Activated naive CD4-positive, alpha-beta T cell (primary cell): ENCODE results near the gene RIPK3.
A peak's percentile ranks its signal among the peaks of the same experiment; 100 is the strongest.
"Not testable (repeated sequence)": the region's sequence is repeated elsewhere in the genome, so short reads cannot be mapped to it uniquely, and the experiment has no call there.

Experiments used
- DNase-seq, 4 experiments: peaks; one replicate each; lab custom pipeline; 2025; lab: John Stamatoyannopoulos, UW

Gene RIPK3

GRCh38 chr14:24339284-24340151 is at the start of gene RIPK3:
RIPK3 (minus strand) TSS chr14:24339991; CDS start chr14:24339826, 165 bp downstream.
- DNase-seq = peak in 2 of 4 experiments; percentile 50 to 73

- no peak for DNase-seq
Measured at GRCh38 chr14:24389226-24389848, 49.5 kb upstream of the RIPK3 start.

GRCh38 chr14:24388474-24389179 is 48.8 kb upstream of the RIPK3 start:
- DNase-seq = no peak

GRCh38 chr14:24387579-24387978 is 47.8 kb upstream of the RIPK3 start:
- DNase-seq = not testable (repeated sequence)

- DNase-seq = no peak
Measured at GRCh38 chr14:24387009-24387345, 47.2 kb upstream of the RIPK3 start.

- DNase-seq = no peak
Measured at GRCh38 chr14:24385524-24385923, 45.7 kb upstream of the RIPK3 start.

- DNase-seq = no peak
Measured at GRCh38 chr14:24384169-24384568, 44.4 kb upstream of the RIPK3 start.

GRCh38 chr14:24382064-24382371 is 42.2 kb upstream of the RIPK3 start:
- DNase-seq = no peak

- no peak for DNase-seq
Measured at GRCh38 chr14:24381363-24382063, 41.7 kb upstream of the RIPK3 start.

GRCh38 chr14:24379907-24380730 is 40.3 kb upstream of the RIPK3 start:
- DNase-seq = no peak

GRCh38 chr14:24378981-24379906 is 39.5 kb upstream of the RIPK3 start:
- DNase-seq = no peak

GRCh38 chr14:24378327-24378726 is 38.5 kb upstream of the RIPK3 start:
- no peak for DNase-seq

GRCh38 chr14:24377657-24378056 is 37.9 kb upstream of the RIPK3 start:
- no peak for DNase-seq

GRCh38 chr14:24377126-24377525 is 37.3 kb upstream of the RIPK3 start:
- DNase-seq = no peak

GRCh38 chr14:24376448-24377070 is 36.8 kb upstream of the RIPK3 start:
- DNase-seq = no peak

- no peak for DNase-seq
Measured at GRCh38 chr14:24372701-24373416, 33.1 kb upstream of the RIPK3 start.

- not testable (repeated sequence) for DNase-seq
Measured at GRCh38 chr14:24371605-24372004, 31.8 kb upstream of the RIPK3 start.

- no peak for DNase-seq
Measured at GRCh38 chr14:24370748-24371147, 31.0 kb upstream of the RIPK3 start.
